Transverse colon (tissue), 3 donors: ENCODE measurements around the gene GLUL.

ENCODE experiments used
- EP300 ChIP-seq: sonication (generic); formaldehyde crosslinking; IDR thresholded peaks from one replicate; pipeline ENCODE4 v1.6.1; 2017; ENCODE audit warnings: antibody characterized with exemption, low read depth
- POLR2A ChIP-seq: fragments of 450-650 bp; IDR thresholded peaks from one replicate; pipeline ENCODE4 v1.6.1; 2016; ENCODE audit warnings: antibody characterized with exemption, mild to moderate bottlenecking, moderate library complexity
- TF ChIP-seq, protein P1 (sequence below), 5 experiments: fragments of 200-600 bp in 3 of 5; fragments of 450-650 bp in 2 of 5; sonication (generic) in 3 of 5; IDR thresholded peaks; 1 replicate in 2 of 5; 2 replicates in 3 of 5; pipeline ENCODE4 v1.5.1; 2016 to 2017; ENCODE audit warnings: antibody characterized with exemption in 5 of 5, inconsistent platforms in 3 of 5, mild to moderate bottlenecking in 2 of 5, moderate library complexity in 1 of 5

DNA sequence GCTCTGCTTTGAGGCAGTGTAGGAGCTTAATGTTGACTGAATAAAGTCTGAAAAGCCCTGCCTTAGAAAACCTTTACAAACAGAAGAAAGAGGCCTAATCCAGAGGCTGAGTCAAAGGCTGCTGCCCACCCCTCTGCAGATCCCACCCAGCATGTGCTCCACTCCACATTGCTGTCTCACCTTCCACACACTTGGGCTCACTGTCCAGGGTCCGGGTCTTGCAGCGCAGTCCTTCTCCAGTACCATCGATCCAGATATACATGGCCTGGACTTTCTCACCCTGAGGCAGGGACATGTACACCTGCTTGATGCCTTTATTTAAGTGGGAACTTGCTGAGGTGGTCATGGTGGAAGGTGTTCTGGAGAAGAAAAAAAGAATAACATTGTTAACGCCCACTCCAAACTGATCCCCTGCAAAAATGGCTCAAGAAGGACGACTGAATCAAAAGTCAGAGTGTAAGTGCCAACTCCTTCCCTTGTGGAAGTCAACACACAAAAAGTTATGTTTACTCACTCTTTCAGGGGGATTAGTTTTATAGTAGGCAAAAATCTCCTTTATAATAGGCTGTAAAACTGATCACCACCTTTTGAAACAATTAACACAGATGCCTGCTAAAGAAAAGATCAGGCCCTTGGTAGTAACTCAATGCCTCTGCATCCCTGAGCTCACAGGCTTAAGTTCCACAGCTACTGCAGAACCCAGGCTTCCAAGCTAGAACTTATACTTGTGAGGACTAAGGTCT lies 3.0 kb downstream of the GLUL start:
- TF ChIP-seq EP300 (no peak), POLR2A (no peak)
- TF ChIP-seq, protein P1, sequence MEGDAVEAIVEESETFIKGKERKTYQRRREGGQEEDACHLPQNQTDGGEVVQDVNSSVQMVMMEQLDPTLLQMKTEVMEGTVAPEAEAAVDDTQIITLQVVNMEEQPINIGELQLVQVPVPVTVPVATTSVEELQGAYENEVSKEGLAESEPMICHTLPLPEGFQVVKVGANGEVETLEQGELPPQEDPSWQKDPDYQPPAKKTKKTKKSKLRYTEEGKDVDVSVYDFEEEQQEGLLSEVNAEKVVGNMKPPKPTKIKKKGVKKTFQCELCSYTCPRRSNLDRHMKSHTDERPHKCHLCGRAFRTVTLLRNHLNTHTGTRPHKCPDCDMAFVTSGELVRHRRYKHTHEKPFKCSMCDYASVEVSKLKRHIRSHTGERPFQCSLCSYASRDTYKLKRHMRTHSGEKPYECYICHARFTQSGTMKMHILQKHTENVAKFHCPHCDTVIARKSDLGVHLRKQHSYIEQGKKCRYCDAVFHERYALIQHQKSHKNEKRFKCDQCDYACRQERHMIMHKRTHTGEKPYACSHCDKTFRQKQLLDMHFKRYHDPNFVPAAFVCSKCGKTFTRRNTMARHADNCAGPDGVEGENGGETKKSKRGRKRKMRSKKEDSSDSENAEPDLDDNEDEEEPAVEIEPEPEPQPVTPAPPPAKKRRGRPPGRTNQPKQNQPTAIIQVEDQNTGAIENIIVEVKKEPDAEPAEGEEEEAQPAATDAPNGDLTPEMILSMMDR (IDR thresholded peaks at IDR 0.05) = no peak
